Activated B cell treated with CpG ODN at 0.5 μM for 24 hours (primary cell): ENCODE data around the gene CCDC38. TPM values are rescaled to one million over a fixed set of nuclear protein-coding genes. Genes with fewer than 3 reads are reported as not detected.
A peak's percentile ranks its signal among the peaks of the same experiment; 100 is the strongest.

Source experiments
- ATAC-seq: fragments of 200-7000 bp; cut with Tn5 transposase; one replicate; pipeline ENCODE4 v1.10.0; 2021; ENCODE audit warnings: low read depth, mild to moderate bottlenecking, moderate library complexity
- CTCF ChIA-PET: fragments of 350-600 bp; sonication (Branson Sonifier 250); formaldehyde crosslinking; loops from one replicate; lab custom pipeline; 2021; ENCODE audit warnings: antibody characterized with exemption; lab: Charles Lee
- POLR2A ChIA-PET: fragments of 350-600 bp; sonication (Branson Sonifier 250); formaldehyde crosslinking; loops from one replicate; lab custom pipeline; 2021; ENCODE audit warnings: antibody characterized with exemption; lab: Charles Lee
- DNase-seq: peaks from one replicate; pipeline ENCODE4 v3.0.0; 2022
- H3K27ac Mint-ChIP-seq: one replicate; pipeline ENCODE4 v1.8.0; 2020; ENCODE audit warnings: mixed read lengths
- H3K27me3 Mint-ChIP-seq: one replicate; pipeline ENCODE4 v1.8.0; 2021; ENCODE audit warnings: mixed read lengths
- H3K36me3 Mint-ChIP-seq: one replicate; pipeline ENCODE4 v1.8.0; 2021; ENCODE audit warnings: low read depth, mixed read lengths
- H3K4me1 Mint-ChIP-seq: one replicate; pipeline ENCODE4 v1.8.0; 2021; ENCODE audit warnings: mixed read lengths
- H3K4me3 Mint-ChIP-seq: one replicate; pipeline ENCODE4 v1.8.0; 2020; ENCODE audit warnings: mild to moderate bottlenecking, mixed read lengths
- H3K9me3 Mint-ChIP-seq: one replicate; pipeline ENCODE4 v1.8.0; 2020; ENCODE audit warnings: mixed read lengths
- intact Hi-C: fragments of 100-400 bp; cut with micrococcal nuclease; formaldehyde crosslinking; loops from one replicate; pipeline ENCODE4 v1.15.1; 2024
- total RNA-seq: library from RNA; stranded (reverse); gene quantifications from 2 replicates; pipeline ENCODE4 v1.2.3, GENCODE V29; 2022
- TF ChIP-seq, protein P1 (sequence below): fragments of 200-600 bp; IDR thresholded peaks from one replicate; pipeline ENCODE4 v1.8.0; 2022; ENCODE audit warnings: antibody characterized with exemption, mild to moderate bottlenecking

Gene CCDC38
- total RNA-seq, 1 donor from 2014 or later: 0.09 TPM

DNA sequence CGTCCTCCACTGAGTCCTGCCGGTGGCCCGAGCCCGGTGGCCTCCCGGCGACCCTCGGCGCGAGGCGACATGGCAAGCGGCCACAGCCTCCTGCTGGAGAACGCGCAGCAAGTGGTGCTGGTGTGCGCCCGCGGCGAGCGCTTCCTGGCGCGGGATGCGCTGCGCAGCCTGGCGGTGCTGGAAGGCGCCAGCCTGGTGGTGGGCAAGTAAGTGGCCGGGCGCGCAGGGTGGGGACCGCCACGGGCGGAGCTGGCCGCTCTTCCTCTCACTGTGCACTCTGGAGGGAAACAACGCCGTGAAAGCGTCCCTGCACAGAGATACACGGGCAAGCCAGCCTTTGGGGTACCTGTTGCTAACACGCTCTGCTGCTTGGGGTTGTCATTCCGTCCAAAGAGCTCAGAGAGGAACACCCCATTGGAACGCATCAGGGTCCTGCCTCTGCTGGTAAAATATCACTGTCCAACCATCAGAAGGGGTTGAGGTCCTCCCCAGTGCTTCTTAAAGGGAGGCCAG is 972 bp upstream of the CCDC38 start, which contains the start of gene AMDHD1:
Gene AMDHD1, plus strand, starts transcription at position 2 of the 513 bp plus-strand sequence. Its CDS starts 68 bp downstream, at position 70.
- DNase-seq (peak; percentile 64), ATAC-seq (peak; percentile 59)
- peak within 1 kb of the TSS; percentile 83 for H3K27ac Mint-ChIP-seq
- no peaks in the 10 kb centered on the region for H3K27me3 Mint-ChIP-seq
- peaks cover 10% of the 10 kb centered on the region for H3K4me1 Mint-ChIP-seq
- peak within 1 kb of the TSS; percentile 90 for H3K4me3 Mint-ChIP-seq
- TF ChIP-seq, protein P1, sequence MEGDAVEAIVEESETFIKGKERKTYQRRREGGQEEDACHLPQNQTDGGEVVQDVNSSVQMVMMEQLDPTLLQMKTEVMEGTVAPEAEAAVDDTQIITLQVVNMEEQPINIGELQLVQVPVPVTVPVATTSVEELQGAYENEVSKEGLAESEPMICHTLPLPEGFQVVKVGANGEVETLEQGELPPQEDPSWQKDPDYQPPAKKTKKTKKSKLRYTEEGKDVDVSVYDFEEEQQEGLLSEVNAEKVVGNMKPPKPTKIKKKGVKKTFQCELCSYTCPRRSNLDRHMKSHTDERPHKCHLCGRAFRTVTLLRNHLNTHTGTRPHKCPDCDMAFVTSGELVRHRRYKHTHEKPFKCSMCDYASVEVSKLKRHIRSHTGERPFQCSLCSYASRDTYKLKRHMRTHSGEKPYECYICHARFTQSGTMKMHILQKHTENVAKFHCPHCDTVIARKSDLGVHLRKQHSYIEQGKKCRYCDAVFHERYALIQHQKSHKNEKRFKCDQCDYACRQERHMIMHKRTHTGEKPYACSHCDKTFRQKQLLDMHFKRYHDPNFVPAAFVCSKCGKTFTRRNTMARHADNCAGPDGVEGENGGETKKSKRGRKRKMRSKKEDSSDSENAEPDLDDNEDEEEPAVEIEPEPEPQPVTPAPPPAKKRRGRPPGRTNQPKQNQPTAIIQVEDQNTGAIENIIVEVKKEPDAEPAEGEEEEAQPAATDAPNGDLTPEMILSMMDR: no peak
- POLR2A ChIA-PET: interaction anchor here (0.7 to 1.7 kb wide), 8 partner anchors 10 to 940 kb away, joined by 3 to 7 read pairs (median 4); partner anchors contain the start of genes CDK17, METAP2, NDUFA12 and SNRPF
- intact Hi-C loops: loop anchor here (1.0 to 2.0 kb wide), 7 partner anchors 8 to 457 kb away; partner anchors contain the start of genes CDK17, LTA4H and SNRPF
- no peaks in the 10 kb centered on the region for H3K36me3 Mint-ChIP-seq
- H3K9me3 Mint-ChIP-seq: no peaks in the 10 kb centered on the region
- CTCF ChIA-PET: interaction anchor here (0.6 to 1.9 kb wide), 3 partner anchors 26 to 318 kb away, joined by 3 to 7 read pairs (median 4); no protein-coding TSS in a partner anchor

DNA sequence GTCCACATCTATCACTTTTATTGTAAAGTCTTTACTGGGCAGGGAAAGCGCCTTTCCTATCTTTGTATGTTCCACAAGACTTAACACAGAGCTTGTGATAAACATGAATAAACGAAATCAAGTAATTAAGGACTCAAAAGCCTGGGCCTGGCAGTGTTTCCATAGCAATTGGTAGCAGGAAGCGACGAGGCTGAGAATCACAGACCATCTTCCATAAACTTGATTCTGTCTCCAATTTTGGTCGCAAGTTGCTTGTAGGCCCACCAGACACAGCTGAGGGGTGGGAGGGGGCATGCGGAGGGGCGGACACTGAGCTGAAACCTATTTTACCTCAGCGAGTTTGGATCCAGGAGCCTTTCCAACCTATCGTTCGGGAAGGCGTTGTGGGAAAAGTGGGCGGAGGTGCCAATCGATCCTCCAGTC is 302 bp downstream of the CCDC38 start:
- H3K36me3 Mint-ChIP-seq: no peaks in the 10 kb centered on the region
- peak overlapping the region; percentile 83 for H3K27ac Mint-ChIP-seq
- POLR2A ChIA-PET: interaction anchor here (0.6 to 1.7 kb wide), 9 partner anchors 9 to 939 kb away, joined by 3 to 7 read pairs (median 3); partner anchors contain the start of genes METAP2, NDUFA12 and SNRPF
- no peak for ATAC-seq
- CTCF ChIA-PET: interaction anchor here (1.9 kb wide), 1 partner anchor 24 kb away, joined by 7 read pairs; no protein-coding TSS in a partner anchor
- TF ChIP-seq, protein P1: no peak
- intact Hi-C loops: loop anchor here (2.0 kb wide), 3 partner anchors 23 to 459 kb away; partner anchors contain the start of gene CDK17
- no peaks in the 10 kb centered on the region for H3K9me3 Mint-ChIP-seq
- H3K4me3 Mint-ChIP-seq: peak overlapping the region; percentile 90
- no peak for DNase-seq
- H3K4me1 Mint-ChIP-seq: peaks cover 10% of the 10 kb centered on the region
- no peaks in the 10 kb centered on the region for H3K27me3 Mint-ChIP-seq

DNA sequence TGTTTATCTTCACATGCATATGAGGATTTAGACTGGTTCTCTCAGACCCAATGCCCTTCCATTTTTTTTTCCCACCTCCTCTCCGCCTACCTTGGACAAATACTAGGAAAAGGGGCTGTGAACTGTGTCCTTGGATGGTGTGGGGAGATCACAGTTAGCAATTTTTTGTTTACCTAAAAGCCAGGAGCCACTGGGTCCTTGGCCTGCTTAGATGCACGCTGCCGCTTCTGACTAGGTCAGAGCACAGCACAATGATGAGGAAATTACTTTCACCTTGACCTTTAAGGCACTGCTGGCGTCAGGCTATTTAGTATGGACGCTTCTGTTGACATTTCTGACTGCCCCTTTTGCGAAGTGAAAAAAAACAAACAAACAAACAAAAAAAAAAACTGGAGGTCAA is 1.9 kb downstream of the CCDC38 start:
- intact Hi-C loops: no loop called here
- H3K27ac Mint-ChIP-seq: no peak overlapping the region
- DNase-seq: no peak

DNA sequence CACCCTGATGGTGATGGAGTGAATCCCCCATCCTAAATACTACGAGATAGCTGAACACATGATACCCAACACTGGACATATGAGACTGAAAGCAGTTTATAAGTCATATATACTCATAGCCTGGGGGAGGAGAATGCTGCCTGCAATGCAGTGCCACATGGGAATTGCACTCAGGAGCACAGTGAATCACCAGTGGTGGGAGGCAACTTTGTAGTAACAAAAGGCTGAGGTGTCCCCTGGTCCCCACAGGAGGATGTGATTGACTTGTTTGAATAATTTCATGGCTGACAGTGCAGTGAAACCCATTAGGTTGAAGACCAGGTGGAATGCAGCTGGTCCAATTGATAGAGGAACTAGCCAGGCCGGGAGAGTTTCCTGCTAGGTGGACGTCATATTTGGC is 20.2 kb downstream of the CCDC38 start:
- Mint-ChIP-seq H3K9me3 (no peaks in the 10 kb centered on the region), H3K4me3 (no peak overlapping the region), H3K4me1 (no peaks in the 10 kb centered on the region), H3K36me3 (no peaks in the 10 kb centered on the region), H3K27me3 (no peaks in the 10 kb centered on the region), H3K27ac (no peak overlapping the region)
- TF ChIP-seq, protein P1: no peak
- intact Hi-C loops: no loop called here
- ATAC-seq (peak; percentile 18), DNase-seq (no peak)
- POLR2A ChIA-PET: no interaction called here
- CTCF ChIA-PET: interaction anchor here (1.2 kb wide), 1 partner anchor 76 kb away, joined by 7 read pairs; no protein-coding TSS in a partner anchor

More for the DNA sequence above, 1.9 kb downstream of the CCDC38 start:
- no peak for ATAC-seq
- TF ChIP-seq, protein P1: no peak
- ChIA-PET POLR2A (no interaction called here), CTCF (no interaction called here)
- no peaks in the 10 kb centered on the region for H3K27me3 Mint-ChIP-seq
- no peak overlapping the region for H3K4me3 Mint-ChIP-seq
- H3K9me3 Mint-ChIP-seq: no peaks in the 10 kb centered on the region
- peaks cover 10% of the 10 kb centered on the region for H3K4me1 Mint-ChIP-seq
- no peaks in the 10 kb centered on the region for H3K36me3 Mint-ChIP-seq

DNA sequence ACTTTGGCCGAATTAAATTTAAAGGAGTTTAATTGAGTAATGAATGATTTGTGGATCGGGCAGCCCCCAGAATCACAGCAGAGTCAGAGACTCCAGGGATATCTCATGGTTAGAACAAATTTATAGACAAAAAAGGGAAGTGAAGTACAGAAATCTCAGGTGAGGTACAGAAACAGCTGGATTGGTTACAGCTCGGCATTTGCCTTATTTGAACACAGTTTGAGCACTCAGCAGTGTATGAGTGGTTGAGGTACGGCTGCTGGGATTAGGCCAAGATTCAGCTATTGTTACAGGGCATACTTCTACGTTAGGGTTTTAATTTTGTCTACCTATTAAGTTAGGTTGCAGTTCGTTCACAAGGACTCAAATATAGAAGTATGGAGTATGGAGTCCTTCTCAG is 23.3 kb downstream of the CCDC38 start:
- no peak for ATAC-seq
- intact Hi-C loops: loop anchor here (2.0 to 10.0 kb wide), 3 partner anchors 24 to 486 kb away; partner anchors contain the start of genes AMDHD1, CCDC38 and CDK17
- H3K27me3 Mint-ChIP-seq: peaks cover 6% of the 10 kb centered on the region
- H3K9me3 Mint-ChIP-seq: no peaks in the 10 kb centered on the region
- H3K36me3 Mint-ChIP-seq: no peaks in the 10 kb centered on the region
- DNase-seq: no peak
- H3K27ac Mint-ChIP-seq: no peak overlapping the region
- TF ChIP-seq, protein P1: no peak
- H3K4me3 Mint-ChIP-seq: no peak overlapping the region
- ChIA-PET CTCF (interaction anchor here (0.9 to 4.9 kb wide), 8 partner anchors 10 to 602 kb away, joined by 3 to 67 read pairs (median 6); no protein-coding TSS in a partner anchor), POLR2A (no interaction called here)
- no peaks in the 10 kb centered on the region for H3K4me1 Mint-ChIP-seq
